G401.6 (cell line): ENCODE results near the gene CYP19A1.

ENCODE experiments used
- FAIRE-seq: peaks from 2 replicates; lab custom pipeline; 2012; peaks lifted over from hg19 to GRCh38; lab: Jason Lieb, UNC

Gene CYP19A1

GRCh38 chr15:51359981-51360380 lies 21.6 kb upstream of the CYP19A1 start:
- no peak for FAIRE-seq

GRCh38 chr15:51356983-51357382 lies 18.6 kb upstream of the CYP19A1 start:
- no peak for FAIRE-seq

GRCh38 chr15:51356147-51356546 lies 17.8 kb upstream of the CYP19A1 start:
- FAIRE-seq, result no peak

GRCh38 chr15:51355096-51355495 lies 16.7 kb upstream of the CYP19A1 start:
- no peak for FAIRE-seq

- no peak for FAIRE-seq
Measured at GRCh38 chr15:51353976-51354375, 15.6 kb upstream of the CYP19A1 start.

GRCh38 chr15:51350723-51351122 lies 12.3 kb upstream of the CYP19A1 start:
- no peak for FAIRE-seq

- FAIRE-seq, result no peak
Measured at GRCh38 chr15:51349156-51349844, 10.9 kb upstream of the CYP19A1 start.

GRCh38 chr15:51348688-51349087 lies 10.3 kb upstream of the CYP19A1 start:
- no peak for FAIRE-seq

GRCh38 chr15:51346136-51346535 lies 7.7 kb upstream of the CYP19A1 start:
- no peak for FAIRE-seq

GRCh38 chr15:51343466-51343865 lies 5.1 kb upstream of the CYP19A1 start:
- FAIRE-seq, result no peak

GRCh38 chr15:51342227-51342999 lies 4.0 kb upstream of the CYP19A1 start:
- no peak for FAIRE-seq

GRCh38 chr15:51341366-51342226 lies 3.2 kb upstream of the CYP19A1 start, which contains the start of gene GLDN:
GLDN (plus strand) TSS chr15:51341655; CDS start chr15:51341685, 30 bp downstream.
- no peak for FAIRE-seq

- no peak for FAIRE-seq
Measured at GRCh38 chr15:51335538-51336410, 2.6 kb downstream of the CYP19A1 start.

GRCh38 chr15:51335087-51335486 lies 3.3 kb downstream of the CYP19A1 start:
- FAIRE-seq, result no peak

GRCh38 chr15:51334011-51334451 lies 4.4 kb downstream of the CYP19A1 start:
- FAIRE-seq, result no peak

- no peak for FAIRE-seq
Measured at GRCh38 chr15:51333571-51333970, 4.8 kb downstream of the CYP19A1 start.

GRCh38 chr15:51332206-51333147 lies 5.9 kb downstream of the CYP19A1 start:
- no peak for FAIRE-seq

GRCh38 chr15:51331141-51331540 lies 7.3 kb downstream of the CYP19A1 start:
- FAIRE-seq, result no peak

- FAIRE-seq, result no peak
Measured at GRCh38 chr15:51328926-51329325, 9.5 kb downstream of the CYP19A1 start.

- no peak for FAIRE-seq
Measured at GRCh38 chr15:51327081-51327480, 11.3 kb downstream of the CYP19A1 start.

- no peak for FAIRE-seq
Measured at GRCh38 chr15:51325167-51325566, 13.2 kb downstream of the CYP19A1 start.
